PFSK-1 (cell line): ENCODE results near the gene PTPRA.

Source experiments
- FOXP2 ChIP-seq: optimal IDR thresholded peaks from 2 replicates; pipeline ENCODE3; 2011; ENCODE audit warnings: borderline replicate concordance, control low read depth, inconsistent platforms; ENCODE audit not compliant: insufficient read depth; ENCODE audit errors: extremely low read length, extremely low read depth
- POLR2AphosphoS5 ChIP-seq: IDR thresholded peaks from 2 replicates; pipeline ENCODE4 v1.6.1; 2012; ENCODE audit warnings: low read depth, mild to moderate bottlenecking, control low read depth, low read length, moderate library complexity
- REST ChIP-seq, 2 experiments: IDR thresholded peaks; 2 replicates each; pipeline versions ENCODE4 v1.6.1 to v1.8.0; 2011 to 2012; ENCODE audit warnings: low read depth in 2 of 2, low read length in 2 of 2, control low read depth in 1 of 2, inconsistent platforms in 1 of 2, mild to moderate bottlenecking in 1 of 2, moderate library complexity in 1 of 2; ENCODE audit not compliant: insufficient read depth in 1 of 2
- SIN3A ChIP-seq: IDR thresholded peaks from 2 replicates; pipeline ENCODE4 v1.6.1; 2012; ENCODE audit warnings: mild to moderate bottlenecking, low read length, moderate library complexity, borderline replicate concordance; ENCODE audit not compliant: insufficient read depth
- TAF1 ChIP-seq: IDR thresholded peaks from 2 replicates; pipeline ENCODE4 v1.6.1; 2012; ENCODE audit warnings: low read length, control low read depth, borderline replicate concordance; ENCODE audit not compliant: insufficient read depth

PTPRA gene

GRCh38 chr20:2867081-2867864 is 6.0 kb upstream of the PTPRA start:
- no peak for TF ChIP-seq TAF1
- no peak for TF ChIP-seq SIN3A
- TF ChIP-seq FOXP2 = no peak
- no peak for TF ChIP-seq REST (IDR thresholded peaks at IDR 0.05; ENCODE audit: insufficient read depth in 1 of 2, low read depth in 2 of 2, low read length in 2 of 2)
- TF ChIP-seq POLR2AphosphoS5 = no peak

DNA sequence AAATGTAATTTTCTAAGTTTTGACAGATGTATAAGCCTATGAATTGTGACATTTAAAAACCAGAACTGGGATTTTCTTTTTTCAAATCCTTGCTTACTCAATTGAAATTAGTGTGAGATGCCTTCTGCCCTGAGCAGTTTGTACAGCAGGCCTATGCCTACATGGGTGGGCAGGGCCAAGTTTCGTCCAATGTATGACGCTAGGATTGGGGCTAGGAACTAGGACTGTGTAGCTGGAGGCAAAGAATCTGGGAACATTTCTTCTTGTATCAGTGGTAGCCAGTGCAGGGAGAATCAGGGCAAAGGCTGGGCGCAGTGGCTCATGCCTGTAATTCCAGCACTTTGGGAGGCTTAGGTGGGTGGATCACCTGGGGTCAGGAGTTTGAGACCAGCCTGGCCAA is 3.9 kb upstream of the PTPRA start:
- TF ChIP-seq TAF1 (no peak), REST (IDR thresholded peaks at IDR 0.05; ENCODE audit: insufficient read depth in 1 of 2, low read depth in 2 of 2, low read length in 2 of 2) (no peak), POLR2AphosphoS5 (no peak), FOXP2 (no peak), SIN3A (no peak)

GRCh38 chr20:2871111-2871465 is 2.2 kb upstream of the PTPRA start:
- TF ChIP-seq POLR2AphosphoS5 = no peak
- no peak for TF ChIP-seq TAF1
- no peak for TF ChIP-seq FOXP2
- TF ChIP-seq SIN3A = no peak
- no peak for TF ChIP-seq REST (IDR thresholded peaks at IDR 0.05; ENCODE audit: insufficient read depth in 1 of 2, low read depth in 2 of 2, low read length in 2 of 2)

GRCh38 chr20:2871661-2872458 is 1.4 kb upstream of the PTPRA start:
- TF ChIP-seq TAF1 (no peak), SIN3A (no peak), POLR2AphosphoS5 (no peak), FOXP2 (no peak), REST (IDR thresholded peaks at IDR 0.05; ENCODE audit: insufficient read depth in 1 of 2, low read depth in 2 of 2, low read length in 2 of 2) (no peak)
